ENCODE data around the gene BRME1. TPM values are rescaled to one million over a fixed set of nuclear protein-coding genes. Genes with fewer than 3 reads are reported as not detected.

The BRME1 gene
- total and polyA plus RNA-seq, 4 experiments from 2014 or later, result 0.35 to 3.8 (median 1.7) TPM

GRCh38 chr19:13872339-13872694 lies 33.6 kb downstream of the BRME1 start:
- DNase-seq, result no peak
- intact Hi-C loops (cut with micrococcal nuclease), result no loop called here
- H3K4me1 Mint-ChIP-seq, result peaks cover 3 to 11% (median 8%) of the 10 kb centered on the region in 4 donors
- Histone ChIP-seq H3K27ac (ENCODE audit: low read depth, low read length) (no peak overlapping the region), H3K9me3 (ENCODE audit: control insufficient read depth in 1 of 2, low read length in 2 of 2) (no peaks in the 10 kb centered on the region), H3K27me3 (ENCODE audit: insufficient read depth, low read length) (no peaks in the 10 kb centered on the region), H3K4me1 (ENCODE audit: insufficient read depth, low read length) (no peaks in the 10 kb centered on the region), H3K4me3 (ENCODE audit: low read length in 2 of 2) (no peak overlapping the region), H3K36me3 (ENCODE audit: insufficient read depth, low read length) (no peaks in the 10 kb centered on the region)
- no peak overlapping the region for H3K27ac Mint-ChIP-seq
- ChIA-PET CTCF (ENCODE audit: partially characterized antibody) (interaction anchor here (0.7 to 1.6 kb wide), 5 partner anchors 88 to 274 kb away, joined by 3 to 4 read pairs (median 3); partner anchors contain the start of gene ASF1B), POLR2A (ENCODE audit: partially characterized antibody) (interaction anchor here (0.5 kb wide), 1 partner anchor 168 kb away, joined by 4 read pairs; no protein-coding TSS in a partner anchor)
- peaks cover 14 to 18% of the 10 kb centered on the region in 2 donors for H3K27me3 Mint-ChIP-seq
- H3K4me3 Mint-ChIP-seq, result peak overlapping the region in 5 of 8 donors; percentile 26 to 80 (median 73)
- no peaks in the 10 kb centered on the region for H3K36me3 Mint-ChIP-seq
- no peaks in the 10 kb centered on the region for H3K9me3 Mint-ChIP-seq

GRCh38 chr19:13870873-13871272 lies 35.0 kb downstream of the BRME1 start:
- H3K27me3 Mint-ChIP-seq, result peaks cover 20 to 24% of the 10 kb centered on the region in 2 donors
- no peak overlapping the region for H3K4me3 ChIP-seq (ENCODE audit: low read length in 2 of 2)
- no peaks in the 10 kb centered on the region for H3K9me3 Mint-ChIP-seq
- peaks cover 8 to 19% (median 14%) of the 10 kb centered on the region in 4 donors for H3K4me1 Mint-ChIP-seq
- no peak for DNase-seq
- no peaks in the 10 kb centered on the region for H3K9me3 ChIP-seq (ENCODE audit: control insufficient read depth in 1 of 2, low read length in 2 of 2)
- peaks cover 7% of the 10 kb centered on the region for H3K4me1 ChIP-seq (ENCODE audit: insufficient read depth, low read length)
- no peak overlapping the region for H3K27ac Mint-ChIP-seq
- intact Hi-C loops (cut with micrococcal nuclease), result no loop called here
- H3K27ac ChIP-seq (ENCODE audit: low read depth, low read length), result no peak overlapping the region
- no peak overlapping the region for H3K4me3 Mint-ChIP-seq
- H3K36me3 ChIP-seq (ENCODE audit: insufficient read depth, low read length), result no peaks in the 10 kb centered on the region
- ChIA-PET CTCF (ENCODE audit: partially characterized antibody) (interaction anchor here (1.0 to 1.6 kb wide), 2 partner anchors 86 to 91 kb away, joined by 3 read pairs; no protein-coding TSS in a partner anchor), POLR2A (ENCODE audit: partially characterized antibody) (no interaction called here)
- peaks cover 10% of the 10 kb centered on the region for H3K27me3 ChIP-seq (ENCODE audit: insufficient read depth, low read length)
- H3K36me3 Mint-ChIP-seq, result no peaks in the 10 kb centered on the region

GRCh38 chr19:13869281-13869680 lies 36.6 kb downstream of the BRME1 start:
- H3K4me3 Mint-ChIP-seq, result no peak overlapping the region
- H3K36me3 Mint-ChIP-seq, result peaks cover 0 to 2% of the 10 kb centered on the region in 2 donors
- ChIA-PET CTCF (ENCODE audit: partially characterized antibody) (interaction anchor here (1.3 kb wide), 1 partner anchor 10 kb away, joined by 3 read pairs; no protein-coding TSS in a partner anchor), POLR2A (ENCODE audit: partially characterized antibody) (no interaction called here)
- Histone ChIP-seq H3K27ac (ENCODE audit: low read depth, low read length) (no peak overlapping the region), H3K4me1 (ENCODE audit: insufficient read depth, low read length) (peaks cover 14% of the 10 kb centered on the region), H3K36me3 (ENCODE audit: insufficient read depth, low read length) (no peaks in the 10 kb centered on the region), H3K27me3 (ENCODE audit: insufficient read depth, low read length) (peaks cover 13% of the 10 kb centered on the region), H3K4me3 (ENCODE audit: low read length in 2 of 2) (no peak overlapping the region), H3K9me3 (ENCODE audit: control insufficient read depth in 1 of 2, low read length in 2 of 2) (no peaks in the 10 kb centered on the region)
- peaks cover 0 to 1% (median 0%) of the 10 kb centered on the region in 8 donors for H3K9me3 Mint-ChIP-seq
- intact Hi-C loops (cut with micrococcal nuclease), result no loop called here
- H3K27ac Mint-ChIP-seq, result no peak overlapping the region
- DNase-seq, result no peak
- H3K27me3 Mint-ChIP-seq, result peaks cover 24 to 26% of the 10 kb centered on the region in 2 donors
- peaks cover 13 to 23% (median 19%) of the 10 kb centered on the region in 4 donors for H3K4me1 Mint-ChIP-seq

GRCh38 chr19:13868663-13869062 lies 37.3 kb downstream of the BRME1 start:
- CTCF ChIA-PET (ENCODE audit: partially characterized antibody), result interaction anchor here (1.6 kb wide), 1 partner anchor 84 kb away, joined by 4 read pairs; no protein-coding TSS in a partner anchor
- Histone ChIP-seq H3K27me3 (ENCODE audit: insufficient read depth, low read length) (peaks cover 19% of the 10 kb centered on the region), H3K4me1 (ENCODE audit: insufficient read depth, low read length) (peaks cover 20% of the 10 kb centered on the region), H3K9me3 (ENCODE audit: control insufficient read depth in 1 of 2, low read length in 2 of 2) (no peaks in the 10 kb centered on the region), H3K4me3 (ENCODE audit: low read length in 2 of 2) (no peak overlapping the region), H3K36me3 (ENCODE audit: insufficient read depth, low read length) (no peaks in the 10 kb centered on the region), H3K27ac (ENCODE audit: low read depth, low read length) (no peak overlapping the region)
- Mint-ChIP-seq H3K27me3 (peaks cover 26 to 30% of the 10 kb centered on the region in 2 donors), H3K4me3 (peak overlapping the region in 2 of 8 donors; percentile 14 to 27), H3K27ac (peak overlapping the region in 1 of 7 donors; percentile 10), H3K4me1 (peaks cover 16 to 28% (median 23%) of the 10 kb centered on the region in 4 donors), H3K9me3 (peaks cover 0 to 1% (median 0%) of the 10 kb centered on the region in 8 donors), H3K36me3 (peaks cover 0 to 2% of the 10 kb centered on the region in 2 donors)
- no peak for DNase-seq
- POLR2A ChIA-PET (ENCODE audit: partially characterized antibody), result no interaction called here
- intact Hi-C loops (cut with micrococcal nuclease), result no loop called here

GRCh38 chr19:13866463-13867046 lies 39.4 kb downstream of the BRME1 start:
- peaks cover 23 to 38% (median 30%) of the 10 kb centered on the region in 4 donors for H3K4me1 Mint-ChIP-seq
- Histone ChIP-seq H3K9me3 (ENCODE audit: control insufficient read depth in 1 of 2, low read length in 2 of 2) (no peaks in the 10 kb centered on the region), H3K36me3 (ENCODE audit: insufficient read depth, low read length) (no peaks in the 10 kb centered on the region), H3K27ac (ENCODE audit: low read depth, low read length) (no peak overlapping the region), H3K27me3 (ENCODE audit: insufficient read depth, low read length) (peaks cover 19% of the 10 kb centered on the region), H3K4me3 (ENCODE audit: low read length in 2 of 2) (no peak overlapping the region), H3K4me1 (ENCODE audit: insufficient read depth, low read length) (peaks cover 29% of the 10 kb centered on the region)
- H3K36me3 Mint-ChIP-seq, result peaks cover 0 to 7% of the 10 kb centered on the region in 2 donors
- intact Hi-C loops (cut with micrococcal nuclease), result no loop called here
- H3K27ac Mint-ChIP-seq, result peak overlapping the region in 5 of 7 donors; percentile 33 to 84 (median 67)
- peaks cover 0 to 4% (median 0%) of the 10 kb centered on the region in 8 donors for H3K9me3 Mint-ChIP-seq
- ChIA-PET CTCF (ENCODE audit: partially characterized antibody) (no interaction called here), POLR2A (ENCODE audit: partially characterized antibody) (interaction anchor here (1.0 to 10.0 kb wide), 4 partner anchors 29 to 270 kb away, joined by 3 to 153 read pairs (median 58); partner anchors contain the start of genes ASF1B and RFX1)
- no peak for DNase-seq
- peaks cover 28 to 30% of the 10 kb centered on the region in 2 donors for H3K27me3 Mint-ChIP-seq
- peak overlapping the region; percentile 61 to 87 (median 77) for H3K4me3 Mint-ChIP-seq

- H3K9me3 ChIP-seq (ENCODE audit: control insufficient read depth in 1 of 2, low read length in 2 of 2), result no peaks in the 10 kb centered on the region
- ChIA-PET POLR2A (ENCODE audit: partially characterized antibody) (interaction anchor here (1.0 to 10.0 kb wide), 5 partner anchors 17 to 271 kb away, joined by 3 to 153 read pairs (median 98); partner anchors contain the start of genes ASF1B and RFX1), CTCF (ENCODE audit: partially characterized antibody) (no interaction called here)
- H3K4me1 ChIP-seq (ENCODE audit: insufficient read depth, low read length), result peaks cover 35% of the 10 kb centered on the region
- peak overlapping the region in 1 of 2 donors; percentile 35 for H3K4me3 ChIP-seq (ENCODE audit: low read length in 2 of 2)
- H3K27me3 ChIP-seq (ENCODE audit: insufficient read depth, low read length), result peaks cover 19% of the 10 kb centered on the region
- H3K27ac Mint-ChIP-seq, result peak overlapping the region in 5 of 7 donors; percentile 4 to 84 (median 42)
- H3K27me3 Mint-ChIP-seq, result peaks cover 25 to 30% of the 10 kb centered on the region in 2 donors
- peaks cover 0 to 4% (median 0%) of the 10 kb centered on the region in 8 donors for H3K9me3 Mint-ChIP-seq
- peaks cover 23 to 45% (median 35%) of the 10 kb centered on the region in 4 donors for H3K4me1 Mint-ChIP-seq
- H3K36me3 Mint-ChIP-seq, result peaks cover 0 to 9% of the 10 kb centered on the region in 2 donors
- no peaks in the 10 kb centered on the region for H3K36me3 ChIP-seq (ENCODE audit: insufficient read depth, low read length)
- H3K4me3 Mint-ChIP-seq, result peak overlapping the region; percentile 61 to 87 (median 77)
- no peak overlapping the region for H3K27ac ChIP-seq (ENCODE audit: low read depth, low read length)
- intact Hi-C loops (cut with micrococcal nuclease), result no loop called here
- peak in 1 of 5 donors; percentile 17 for DNase-seq
Observed at GRCh38 chr19:13865571-13866462, 40.1 kb downstream of the BRME1 start.
